ENCODE data around the gene PDE4D. TPM values are rescaled to one million over a fixed set of nuclear protein-coding genes. Genes with fewer than 3 reads are reported as not detected.

PDE4D gene
- total RNA-seq, 1 donor from 2014 or later = 6.8 TPM

GRCh38 chr5:59917121-59917520, 23.6 kb upstream of the PDE4D start:
- no peak overlapping the region for H3K4me3 ChIP-seq (ENCODE audit: low read depth, low read length)
- DNase-seq (ENCODE audit: low read depth) (peak; percentile 1), FAIRE-seq (no peak)
- no peaks in the 10 kb centered on the region for H3K27me3 ChIP-seq (ENCODE audit: control insufficient read depth, insufficient read depth, low read length)
- TF ChIP-seq CTCF (IDR thresholded peaks at IDR 0.05; ENCODE audit: insufficient read depth, low read length, severe bottlenecking) = no peak
- no peaks in the 10 kb centered on the region for H3K36me3 ChIP-seq (ENCODE audit: control insufficient read depth, insufficient read depth, low read length)

- Histone ChIP-seq H3K4me3 (ENCODE audit: low read depth, low read length) (no peak overlapping the region), H3K36me3 (ENCODE audit: control insufficient read depth, insufficient read depth, low read length) (no peaks in the 10 kb centered on the region), H3K27me3 (ENCODE audit: control insufficient read depth, insufficient read depth, low read length) (peaks cover 2% of the 10 kb centered on the region)
- DNase-seq (ENCODE audit: low read depth) = no peak
- no peak for TF ChIP-seq CTCF (IDR thresholded peaks at IDR 0.05; ENCODE audit: insufficient read depth, low read length, severe bottlenecking)
- FAIRE-seq = no peak
Measured at GRCh38 chr5:59905188-59905587, 11.7 kb upstream of the PDE4D start.

- no peak for TF ChIP-seq CTCF (IDR thresholded peaks at IDR 0.05; ENCODE audit: insufficient read depth, low read length, severe bottlenecking)
- H3K4me3 ChIP-seq (ENCODE audit: low read depth, low read length) = no peak overlapping the region
- FAIRE-seq (no peak), DNase-seq (ENCODE audit: low read depth) (no peak)
- no peaks in the 10 kb centered on the region for H3K36me3 ChIP-seq (ENCODE audit: control insufficient read depth, insufficient read depth, low read length)
- peaks cover 16% of the 10 kb centered on the region for H3K27me3 ChIP-seq (ENCODE audit: control insufficient read depth, insufficient read depth, low read length)
Measured at GRCh38 chr5:59897075-59897474, 3.5 kb upstream of the PDE4D start.

GRCh38 chr5:59891962-59892643, 1.4 kb downstream of the PDE4D start:
- FAIRE-seq = no peak
- H3K4me3 ChIP-seq (ENCODE audit: low read depth, low read length) = no peak overlapping the region

GRCh38 chr5:59887274-59887673, 6.3 kb downstream of the PDE4D start:
- H3K4me3 ChIP-seq (ENCODE audit: low read depth, low read length) = no peak overlapping the region
- no peak for TF ChIP-seq CTCF (IDR thresholded peaks at IDR 0.05; ENCODE audit: insufficient read depth, low read length, severe bottlenecking)

More at GRCh38 chr5:59891962-59892643, 1.4 kb downstream of the PDE4D start:
- no peak for DNase-seq (ENCODE audit: low read depth)
- no peaks in the 10 kb centered on the region for H3K36me3 ChIP-seq (ENCODE audit: control insufficient read depth, insufficient read depth, low read length)
- H3K27me3 ChIP-seq (ENCODE audit: control insufficient read depth, insufficient read depth, low read length) = peaks cover 18% of the 10 kb centered on the region
- TF ChIP-seq CTCF (IDR thresholded peaks at IDR 0.05; ENCODE audit: insufficient read depth, low read length, severe bottlenecking) = no peak

GRCh38 chr5:59874675-59875074, 18.9 kb downstream of the PDE4D start:
- DNase-seq (ENCODE audit: low read depth) = no peak
- no peaks in the 10 kb centered on the region for H3K36me3 ChIP-seq (ENCODE audit: control insufficient read depth, insufficient read depth, low read length)
- no peak for TF ChIP-seq CTCF (IDR thresholded peaks at IDR 0.05; ENCODE audit: insufficient read depth, low read length, severe bottlenecking)
- peaks cover 3% of the 10 kb centered on the region for H3K27me3 ChIP-seq (ENCODE audit: control insufficient read depth, insufficient read depth, low read length)
- H3K4me3 ChIP-seq (ENCODE audit: low read depth, low read length) = no peak overlapping the region
- no peak for FAIRE-seq

More at GRCh38 chr5:59887274-59887673, 6.3 kb downstream of the PDE4D start:
- H3K36me3 ChIP-seq (ENCODE audit: control insufficient read depth, insufficient read depth, low read length) = no peaks in the 10 kb centered on the region
- peaks cover 4% of the 10 kb centered on the region for H3K27me3 ChIP-seq (ENCODE audit: control insufficient read depth, insufficient read depth, low read length)
- DNase-seq (ENCODE audit: low read depth) = no peak
- FAIRE-seq = no peak

All from bronchial epithelial cell (primary cell).